Adrenal gland (tissue), 12 donors: Measurements from ENCODE around the gene SZT2. TPM values are rescaled to one million over a fixed set of nuclear protein-coding genes. Genes with fewer than 3 reads are reported as not detected.
"Not testable (repeated sequence)": the region's sequence is repeated elsewhere in the genome, so short reads cannot be mapped to it uniquely, and the experiment has no call there.

Source experiments
- DNase-seq, 7 donors: peaks; one replicate each; pipeline ENCODE4 v3.0.0-alpha.2; 2019 to 2020
- H3K27ac ChIP-seq, 5 donors: fragments of 200-600 bp; sonication (generic) in 4 of 5; 1 replicate in 3 of 5; 2 replicates in 2 of 5; pipeline versions ENCODE4 v1.5.1 to v1.8.0; 2016 to 2020; ENCODE audit warnings: mild to moderate bottlenecking in 1 of 5
- H3K27me3 ChIP-seq: fragments of 200-600 bp; 2 replicates; pipeline ENCODE4 v1.8.0; 2021
- H3K36me3 ChIP-seq, 2 donors: fragments of 200-600 bp; replicated peaks in 1 of 2; 1 replicate in 1 of 2; 2 replicates in 1 of 2; pipeline versions ENCODE4 v1.5.1 to v1.8.0; 2018 to 2022
- H3K4me1 ChIP-seq, 2 donors: fragments of 200-600 bp; replicated peaks in 1 of 2; 1 replicate in 1 of 2; 2 replicates in 1 of 2; pipeline versions ENCODE4 v1.5.1 to v1.8.0; 2018 to 2021
- H3K4me3 ChIP-seq, 4 donors: fragments of 200-600 bp; sonication (generic) in 3 of 4; one replicate each; pipeline ENCODE4 v1.5.1; 2016 to 2018
- H3K9me3 ChIP-seq, 3 donors: fragments of 200-600 bp; sonication (generic) in 1 of 3; replicated peaks in 1 of 3; 1 replicate in 2 of 3; 2 replicates in 1 of 3; pipeline versions ENCODE4 v1.5.1 to v1.8.0; 2016 to 2021
- POLR2A ChIP-seq, 2 donors: fragments of 450-650 bp; IDR thresholded peaks; one replicate each; pipeline ENCODE4 v1.6.1; 2017; ENCODE audit warnings: antibody characterized with exemption in 2 of 2, mild to moderate bottlenecking in 2 of 2, moderate library complexity in 1 of 2
- WGBS, 4 donors: extraction: QIAGEN DNeasy Blood & Tissue Kit in 2 of 4; methylation state at CpG; one replicate each; pipeline versions ENCODE4 v1.1.5 to v1.1.7; 2013 to 2017; 5-methylcytosine and 5-hydroxymethylcytosine counted together
- intact Hi-C, 2 donors: fragments of 100-400 bp; cut with DNase I; formaldehyde crosslinking; loops; one replicate each; pipeline versions ENCODE4 v1.14.1 to v1.15.0; 2022 to 2023
- polyA plus RNA-seq, 3 donors: library from polyadenylated mRNA; stranded (reverse); fragments of 200-250 nt in 2 of 3; fragments of 350-450 nt in 1 of 3; fragmentation: Illumina TruSeq in 1 of 3; extraction: RNeasy Lipid Tissue Mini Kit (QIAGEN cat#74804) in 1 of 3; gene quantifications; one replicate each; pipeline ENCODE4 v1.2.3, GENCODE V29; 2013 to 2014
- total RNA-seq, 9 donors: library from RNA; depleted of rRNA in 4 of 9; stranded (reverse); fragments of >200 nt in 4 of 9; fragments of 120-200 nt in 1 of 9; fragmentation: NEBNext Ultra II Directional in 1 of 9; extraction: Animal tissue kit (Norgen Biotek cat#: 25700) in 1 of 9; gene quantifications; one replicate each; pipeline versions ENCODE4 v1.1.0 to v1.2.4, GENCODE V29; 2013 to 2023
- TF ChIP-seq, protein P1 (sequence below), 6 experiments: fragments of 450-650 bp in 4 of 6; fragments of 200-600 bp in 2 of 6; sonication (generic) in 1 of 6; IDR thresholded peaks; 1 replicate in 5 of 6; 2 replicates in 1 of 6; pipeline versions ENCODE4 v1.5.1 to v1.8.0; 2016 to 2021; ENCODE audit warnings: antibody characterized with exemption in 6 of 6, mild to moderate bottlenecking in 2 of 6, moderate library complexity in 1 of 6
- donor health status: healthy with polysubstance abuse.
- donor health status: Bipolar disorder and iron deficiency.
- donor health status: DM: yes; HTN: yes; CAD: no.
- donor health status: DM: no; HTN: no; CAD: no.
- donor health status: DM: no; HTN: no; CAD: no.
- donor health status: DM: yes; HTN: yes; CAD: no.

The SZT2 gene
- total and polyA plus RNA-seq, 12 donors: 12.2 to 106 (median 34.7) TPM

DNA sequence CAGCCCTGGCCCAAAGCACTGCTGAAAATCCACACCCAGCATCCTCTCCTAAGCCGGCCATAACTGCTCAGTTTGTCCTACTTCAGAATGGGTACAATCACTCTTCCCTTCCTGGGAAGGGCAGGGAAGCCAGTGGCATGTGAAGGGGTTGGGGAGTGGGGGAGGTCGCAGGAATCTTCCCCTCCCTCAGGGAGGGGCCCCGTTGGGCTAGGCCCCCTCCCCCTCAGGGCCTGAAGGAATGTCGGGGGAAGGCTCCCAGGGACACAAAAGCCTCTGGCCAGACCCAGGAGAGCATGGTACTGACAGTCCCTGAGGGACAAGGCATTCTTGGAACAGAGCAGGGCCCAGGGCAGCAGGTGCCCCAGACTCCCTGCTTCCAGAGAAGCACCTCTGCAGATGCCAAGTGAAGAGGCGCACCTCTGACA, 23.1 kb upstream of the SZT2 start:
- H3K27me3 ChIP-seq: no peaks in the 10 kb centered on the region
- intact Hi-C loops: no loop called here
- H3K4me3 ChIP-seq: peak overlapping the region; percentile 45 to 94 (median 54)
- H3K9me3 ChIP-seq: no peaks in the 10 kb centered on the region
- H3K36me3 ChIP-seq: peaks cover 0 to 38% of the 10 kb centered on the region in 2 donors
- TF ChIP-seq POLR2A (IDR thresholded peaks at IDR 0.05): no peak
- TF ChIP-seq, protein P1, sequence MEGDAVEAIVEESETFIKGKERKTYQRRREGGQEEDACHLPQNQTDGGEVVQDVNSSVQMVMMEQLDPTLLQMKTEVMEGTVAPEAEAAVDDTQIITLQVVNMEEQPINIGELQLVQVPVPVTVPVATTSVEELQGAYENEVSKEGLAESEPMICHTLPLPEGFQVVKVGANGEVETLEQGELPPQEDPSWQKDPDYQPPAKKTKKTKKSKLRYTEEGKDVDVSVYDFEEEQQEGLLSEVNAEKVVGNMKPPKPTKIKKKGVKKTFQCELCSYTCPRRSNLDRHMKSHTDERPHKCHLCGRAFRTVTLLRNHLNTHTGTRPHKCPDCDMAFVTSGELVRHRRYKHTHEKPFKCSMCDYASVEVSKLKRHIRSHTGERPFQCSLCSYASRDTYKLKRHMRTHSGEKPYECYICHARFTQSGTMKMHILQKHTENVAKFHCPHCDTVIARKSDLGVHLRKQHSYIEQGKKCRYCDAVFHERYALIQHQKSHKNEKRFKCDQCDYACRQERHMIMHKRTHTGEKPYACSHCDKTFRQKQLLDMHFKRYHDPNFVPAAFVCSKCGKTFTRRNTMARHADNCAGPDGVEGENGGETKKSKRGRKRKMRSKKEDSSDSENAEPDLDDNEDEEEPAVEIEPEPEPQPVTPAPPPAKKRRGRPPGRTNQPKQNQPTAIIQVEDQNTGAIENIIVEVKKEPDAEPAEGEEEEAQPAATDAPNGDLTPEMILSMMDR (IDR thresholded peaks at IDR 0.05): no peak
- peak in 1 of 7 donors; percentile 53 for DNase-seq
- peaks cover 15 to 22% of the 10 kb centered on the region in 2 donors for H3K4me1 ChIP-seq
- WGBS, 4 donors: 10 to 64% (median 25%) methylated on average over 2 to 5 of the region's 5 CpGs
- peak overlapping the region in 3 of 5 donors; percentile 38 to 93 (median 91) for H3K27ac ChIP-seq

DNA sequence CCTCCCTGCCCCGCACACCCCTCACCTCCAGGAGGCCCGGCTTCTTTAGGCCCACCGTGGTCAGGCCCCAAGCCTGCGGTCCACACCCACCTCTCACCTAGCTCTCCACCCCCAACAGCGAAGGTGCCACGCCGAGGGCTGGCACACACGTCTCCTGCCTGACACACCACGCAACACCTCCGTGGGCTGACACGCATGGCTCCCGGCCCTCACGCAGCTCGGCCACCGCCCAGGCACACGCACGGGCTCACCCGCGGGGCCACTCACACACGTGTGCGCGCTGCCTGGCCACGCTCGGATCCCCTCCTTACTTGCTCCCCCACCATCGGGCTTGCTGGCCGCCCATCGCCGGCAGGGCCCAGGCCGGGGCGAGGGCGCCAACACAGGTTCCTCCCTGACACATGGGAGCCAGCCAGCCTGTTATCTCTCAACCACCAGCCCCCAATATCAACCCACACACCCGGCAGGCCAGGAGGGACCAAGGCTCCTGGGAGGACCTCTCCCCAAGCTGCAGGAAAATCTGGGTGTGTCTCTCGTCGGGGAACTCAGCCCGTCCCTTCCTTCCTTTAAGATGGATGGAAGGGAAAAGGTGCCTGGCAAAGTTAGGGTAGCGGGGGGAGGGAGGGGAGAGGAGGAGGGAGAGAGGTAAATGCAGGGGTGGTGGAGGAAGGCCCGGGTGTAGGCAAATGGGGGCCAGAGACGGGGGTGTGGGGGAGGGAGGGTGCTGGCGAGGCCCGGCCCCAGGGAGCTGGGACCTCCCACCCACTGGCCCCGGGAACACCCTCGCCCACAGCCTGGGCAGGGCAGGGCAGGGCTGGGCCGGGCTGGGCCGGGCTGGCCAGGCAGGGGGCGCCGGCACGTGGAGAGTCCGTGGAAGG, 22.4 kb upstream of the SZT2 start:
- Histone ChIP-seq H3K4me3 (peak overlapping the region; percentile 45 to 94 (median 54)), H3K4me1 (peaks cover 15 to 22% of the 10 kb centered on the region in 2 donors), H3K27ac (peak overlapping the region in 4 of 5 donors; percentile 65 to 93 (median 80)), H3K36me3 (peaks cover 0 to 32% of the 10 kb centered on the region in 2 donors), H3K27me3 (no peaks in the 10 kb centered on the region), H3K9me3 (no peaks in the 10 kb centered on the region)
- peak in 5 of 7 donors; percentile 31 to 57 (median 36) for DNase-seq
- intact Hi-C loops: no loop called here
- TF ChIP-seq POLR2A (IDR thresholded peaks at IDR 0.05): no peak
- TF ChIP-seq, protein P1 (IDR thresholded peaks at IDR 0.05): peak in 1 of 6 experiments; percentile 10
- WGBS, 4 donors: 1 to 11% (median 3%) methylated on average over 13 to 48 of the region's 48 CpGs

DNA sequence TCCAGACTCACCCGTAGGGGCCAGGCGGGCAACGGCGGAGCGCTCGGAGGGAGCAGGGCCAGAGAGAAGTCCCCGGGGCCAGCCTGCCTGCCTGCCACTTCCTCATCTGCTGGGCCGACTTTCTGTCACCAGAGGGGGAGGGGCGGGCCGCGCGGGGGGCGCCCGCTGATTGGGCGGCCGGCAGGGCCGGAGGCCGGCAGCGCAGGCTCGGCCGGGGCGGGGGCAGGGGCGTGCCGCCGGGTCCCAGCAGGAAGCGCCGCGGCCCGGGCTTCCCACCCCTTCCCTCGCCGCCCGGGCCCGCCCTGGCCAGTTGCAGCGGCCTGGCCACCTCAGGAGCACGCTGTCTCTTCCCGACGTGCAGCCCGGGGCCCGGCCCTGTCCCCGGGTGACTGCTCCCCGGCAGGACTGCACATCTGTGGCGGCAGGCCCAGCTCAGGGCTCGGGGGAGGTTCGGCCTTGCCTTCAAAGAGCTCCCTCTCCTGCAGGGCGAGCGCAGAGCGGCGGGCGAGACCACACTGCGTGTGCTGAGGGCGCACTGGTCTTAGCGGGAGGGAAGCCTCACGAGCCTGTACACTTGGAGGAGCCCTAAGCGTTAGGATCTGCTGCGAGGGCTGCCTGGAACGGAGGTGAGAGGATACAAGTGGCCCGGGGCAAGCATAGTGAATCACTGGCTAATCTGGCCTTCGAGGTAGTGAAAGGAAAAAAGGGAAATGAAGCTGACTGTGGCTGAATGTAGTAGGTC, 21.6 kb upstream of the SZT2 start, which contains the start of gene ELOVL1:
Gene ELOVL1, minus strand, starts transcription at position 108 of the 742 bp plus-strand sequence. CDS start 2,402 bp downstream, outside the sequence.
- Histone ChIP-seq H3K27ac (peak within 1 kb of the TSS; percentile 48 to 93 (median 90)), H3K4me3 (peak within 1 kb of the TSS; percentile 45 to 94 (median 54)), H3K36me3 (peaks cover 0 to 24% of the 10 kb centered on the region in 2 donors), H3K9me3 (no peaks in the 10 kb centered on the region), H3K4me1 (peaks cover 15 to 27% of the 10 kb centered on the region in 2 donors), H3K27me3 (no peaks in the 10 kb centered on the region)
- intact Hi-C loops: no loop called here
- DNase-seq: peak; percentile 91 to 94 (median 93)
- 0 to 3% (median 0%) methylated on average over 7 to 58 of the region's 58 CpGs for WGBS, 4 donors
- peak; percentile 61 to 89 for TF ChIP-seq POLR2A (IDR thresholded peaks at IDR 0.05)
- TF ChIP-seq, protein P1 (IDR thresholded peaks at IDR 0.05): peak in 3 of 6 experiments; percentile 2 to 9 (median 7)

DNA sequence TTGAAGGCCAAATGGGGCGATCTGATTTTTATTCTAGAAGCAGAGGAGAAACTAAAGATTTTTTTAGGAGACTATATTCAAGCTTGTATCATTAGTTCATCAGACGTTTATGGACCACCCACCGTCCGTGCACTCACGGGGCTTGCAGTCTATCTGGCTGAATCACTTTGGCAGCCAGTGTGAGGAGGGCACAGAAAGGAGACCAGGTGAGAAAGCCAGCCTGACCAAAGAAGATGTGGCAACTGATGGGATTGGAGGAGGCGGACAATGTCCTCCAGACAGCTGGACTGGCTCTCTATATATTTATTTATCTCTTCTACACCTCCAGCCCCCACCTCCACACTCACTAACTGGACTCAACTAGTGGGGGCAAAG, 21.1 kb upstream of the SZT2 start:
- TF ChIP-seq, protein P1 (IDR thresholded peaks at IDR 0.05): no peak
- no peak for TF ChIP-seq POLR2A (IDR thresholded peaks at IDR 0.05)
- Histone ChIP-seq H3K27me3 (no peaks in the 10 kb centered on the region), H3K4me1 (peaks cover 15 to 33% of the 10 kb centered on the region in 2 donors), H3K36me3 (peaks cover 0 to 18% of the 10 kb centered on the region in 2 donors), H3K9me3 (no peaks in the 10 kb centered on the region), H3K27ac (peak overlapping the region; percentile 48 to 93 (median 90)), H3K4me3 (peak overlapping the region in 1 of 4 donors; percentile 94)
- intact Hi-C loops: no loop called here
- DNase-seq: peak in 1 of 7 donors; percentile 57
- 17 to 20% (median 19%) methylated on average over 6 of the region's 6 CpGs for WGBS, 4 donors

DNA sequence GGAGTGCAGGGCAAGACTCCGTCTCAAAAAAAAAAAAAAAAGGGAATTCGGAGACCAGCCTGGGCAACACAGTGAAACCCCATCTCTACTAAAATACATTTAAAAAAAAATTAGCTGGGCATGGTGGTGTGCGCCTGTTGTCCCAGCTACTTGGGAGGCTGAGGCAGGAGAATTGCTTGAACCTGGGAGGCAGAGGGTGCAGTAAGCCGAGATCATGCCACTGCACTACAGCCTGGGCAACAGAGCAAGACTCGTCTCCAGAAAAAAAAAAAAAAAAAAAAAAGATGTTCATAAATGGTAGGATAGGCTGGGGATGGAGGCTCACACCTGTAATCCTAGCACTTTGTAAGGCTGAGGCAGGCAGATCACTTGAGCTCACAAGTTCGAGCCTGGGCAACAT, 19.9 kb upstream of the SZT2 start:
- H3K36me3 ChIP-seq, H3K27me3 ChIP-seq, intact Hi-C loops, H3K27ac ChIP-seq, DNase-seq, H3K4me3 ChIP-seq, H3K9me3 ChIP-seq: not testable (repeated sequence)
- WGBS, 4 donors: 90 to 100% (median 95%) methylated on average over 6 of the region's 6 CpGs
- peaks cover 15 to 37% of the 10 kb centered on the region in 2 donors for H3K4me1 ChIP-seq
